H1 (cell line): ENCODE results near the gene MRPL20. TPM values are rescaled to one million over a fixed set of nuclear protein-coding genes. Genes with fewer than 3 reads are reported as not detected.

ENCODE experiments used
- CTCF ChIA-PET: fragments of 300-600 bp; sonication (Branson Sonifier 250); formaldehyde crosslinking; loops from one replicate; lab custom pipeline; 2021; ENCODE audit not compliant: partially characterized antibody; lab: Charles Lee
- POLR2A ChIA-PET: fragments of 300-600 bp; sonication (Branson Sonifier 250); formaldehyde crosslinking; loops from one replicate; lab custom pipeline; 2021; ENCODE audit warnings: inconsistent platforms; ENCODE audit not compliant: partially characterized antibody; lab: Charles Lee
- DNase-seq, 2 experiments: peaks; one replicate each; pipeline versions ENCODE4 v3.0.0 to v3.0.0-alpha.2; 2010 to 2022; ENCODE audit warnings: low spot score in 2 of 2, low read depth in 1 of 2, mixed read lengths in 1 of 2
- FAIRE-seq: peaks from 2 replicates; lab custom pipeline; 2011; peaks lifted over from hg19 to GRCh38; lab: Jason Lieb, UNC
- H2AFZ ChIP-seq: 2 replicates; pipeline ENCODE4 v1.8.1; 2012; ENCODE audit warnings: low read length, inconsistent platforms
- H2AK5ac ChIP-seq: 2 replicates; pipeline ENCODE4 v1.6.1; 2013; ENCODE audit warnings: low read depth, low read length
- H2BK120ac ChIP-seq: replicated peaks from 2 replicates; pipeline ENCODE3; 2013; ENCODE audit warnings: low read depth, low read length, inconsistent platforms
- H2BK12ac ChIP-seq: 2 replicates; pipeline ENCODE4 v1.6.1; 2013; ENCODE audit warnings: low read depth, low read length
- H2BK15ac ChIP-seq: 2 replicates; pipeline ENCODE4 v1.6.1; 2013; ENCODE audit warnings: low read length
- H2BK20ac ChIP-seq: 2 replicates; pipeline ENCODE4 v1.6.1; 2013; ENCODE audit warnings: low read length
- H2BK5ac ChIP-seq: 2 replicates; pipeline ENCODE4 v1.6.1; 2013; ENCODE audit warnings: low read depth, low read length
- H3K14ac ChIP-seq: 2 replicates; pipeline ENCODE4 v1.6.1; 2013; ENCODE audit warnings: inconsistent platforms; ENCODE audit not compliant: insufficient read length
- H3K18ac ChIP-seq: 2 replicates; pipeline ENCODE4 v1.6.1; 2013; ENCODE audit warnings: low read length; ENCODE audit errors: extremely low read depth
- H3K23ac ChIP-seq: 2 replicates; pipeline ENCODE4 v1.6.1; 2013; ENCODE audit warnings: inconsistent platforms; ENCODE audit not compliant: insufficient read length
- H3K23me2 ChIP-seq: 2 replicates; pipeline ENCODE4 v1.6.1; 2013; ENCODE audit warnings: low read depth, low read length
- H3K27ac ChIP-seq: 2 replicates; pipeline ENCODE4 v1.6.1; 2011; ENCODE audit warnings: low read depth, low read length, inconsistent platforms
- H3K27me3 ChIP-seq, 4 experiments: replicated peaks in 1 of 4; 1 replicate in 1 of 4; 2 replicates in 3 of 4; pipeline versions ENCODE4 v1.6.1 to v1.8.1; 2011 to 2013; ENCODE audit warnings: low read length in 3 of 4, mild to moderate bottlenecking in 3 of 4, inconsistent platforms in 2 of 4, mixed read lengths in 2 of 4, moderate library complexity in 1 of 4; ENCODE audit not compliant: control insufficient read depth in 3 of 4, insufficient read depth in 3 of 4; ENCODE audit errors: extremely low read depth in 1 of 4
- H3K36me3 ChIP-seq, 4 experiments: 2 replicates each; pipeline versions ENCODE4 v1.6.1 to v1.8.1; 2011 to 2013; ENCODE audit warnings: mild to moderate bottlenecking in 4 of 4, low read length in 3 of 4, moderate library complexity in 2 of 4, control low read depth in 1 of 4, inconsistent platforms in 1 of 4; ENCODE audit not compliant: insufficient read depth in 4 of 4, control insufficient read depth in 2 of 4
- H3K4ac ChIP-seq: replicated peaks from 2 replicates; pipeline ENCODE3; 2013; ENCODE audit warnings: low read length, low read depth, mixed read lengths, inconsistent platforms; ENCODE audit not compliant: insufficient read length
- H3K4me1 ChIP-seq, 4 experiments: replicated peaks in 1 of 4; 1 replicate in 1 of 4; 2 replicates in 3 of 4; pipeline versions ENCODE4 v1.6.1 to v1.8.1; 2011 to 2013; ENCODE audit warnings: low read length in 3 of 4, inconsistent platforms in 2 of 4, mixed read lengths in 1 of 4; ENCODE audit not compliant: insufficient read depth in 4 of 4, control insufficient read depth in 3 of 4
- H3K4me2 ChIP-seq, 2 experiments: 2 replicates each; pipeline versions ENCODE4 v1.6.1 to v1.8.1; 2011 to 2013; ENCODE audit warnings: low read depth in 2 of 2, low read length in 2 of 2, control low read depth in 1 of 2, inconsistent platforms in 1 of 2, mild to moderate bottlenecking in 1 of 2; ENCODE audit not compliant: insufficient read depth in 1 of 2
- H3K4me3 ChIP-seq, 4 experiments: fragments of 200-600, 300-600 bp in 1 of 4; sonication (generic), shearing (Covaris generic), sonication (Bioruptor Twin) in 1 of 4; 2 replicates each; pipeline versions ENCODE4 v1.5.1 to v1.8.1; 2011 to 2016; ENCODE audit warnings: low read length in 4 of 4, low read depth in 3 of 4, control low read depth in 2 of 4, inconsistent platforms in 2 of 4, mild to moderate bottlenecking in 2 of 4, mixed read lengths in 1 of 4, moderate library complexity in 1 of 4; ENCODE audit not compliant: insufficient read depth in 2 of 4; ENCODE audit errors: extremely low read depth in 1 of 4
- H3K56ac ChIP-seq: replicated peaks from 2 replicates; pipeline ENCODE3; 2013; ENCODE audit warnings: low read depth, mild to moderate bottlenecking, mixed read lengths, low read length, inconsistent platforms; ENCODE audit not compliant: insufficient read length
- H3K79me1 ChIP-seq: 2 replicates; pipeline ENCODE4 v1.6.1; 2013; ENCODE audit warnings: low read depth, low read length, control low read depth
- H3K79me2 ChIP-seq, 2 experiments: 2 replicates each; pipeline versions ENCODE4 v1.6.1 to v1.8.1; 2012 to 2013; ENCODE audit warnings: low read length in 2 of 2, mild to moderate bottlenecking in 2 of 2, inconsistent platforms in 1 of 2; ENCODE audit not compliant: insufficient read depth in 2 of 2, control insufficient read depth in 1 of 2
- H3K9ac ChIP-seq, 4 experiments: replicated peaks in 1 of 4; 1 replicate in 1 of 4; 2 replicates in 3 of 4; pipeline versions ENCODE4 v1.6.1 to v1.8.1; 2011 to 2013; ENCODE audit warnings: low read depth in 3 of 4, low read length in 3 of 4, control low read depth in 2 of 4, mild to moderate bottlenecking in 2 of 4, moderate library complexity in 2 of 4, inconsistent platforms in 1 of 4; ENCODE audit errors: extremely low read depth in 1 of 4
- H3K9me3 ChIP-seq, 2 experiments: 2 replicates each; pipeline versions ENCODE4 v1.6.1 to v1.8.1; 2012 to 2013; ENCODE audit warnings: mild to moderate bottlenecking in 2 of 2, moderate library complexity in 2 of 2, control low read depth in 1 of 2, inconsistent platforms in 1 of 2, low read depth in 1 of 2, low read length in 1 of 2, mixed read lengths in 1 of 2; ENCODE audit not compliant: insufficient read depth in 2 of 2
- H4K20me1 ChIP-seq, 2 experiments: replicated peaks in 1 of 2; 2 replicates each; pipeline versions ENCODE3 to v1.8.1; 2011 to 2013; ENCODE audit warnings: inconsistent platforms in 2 of 2, low read length in 2 of 2, mild to moderate bottlenecking in 1 of 2; ENCODE audit not compliant: insufficient read depth in 2 of 2, control insufficient read depth in 1 of 2
- H4K5ac ChIP-seq: 2 replicates; pipeline ENCODE4 v1.6.1; 2013; ENCODE audit warnings: low read length, low read depth, mixed read lengths, inconsistent platforms; ENCODE audit not compliant: insufficient read length
- H4K8ac ChIP-seq: 2 replicates; pipeline ENCODE4 v1.8.0; 2013; ENCODE audit warnings: mild to moderate bottlenecking, moderate library complexity, low read length, inconsistent platforms; ENCODE audit not compliant: insufficient read depth; ENCODE audit errors: extremely low read depth
- H4K91ac ChIP-seq: replicated peaks from 2 replicates; pipeline ENCODE3; 2013; ENCODE audit warnings: low read length, mixed read lengths, inconsistent platforms; ENCODE audit not compliant: insufficient read length
- ASH2L ChIP-seq: fragments of 200-600, 300-600 bp; sonication (generic); IDR thresholded peaks from one replicate; pipeline ENCODE4 v1.7.1; 2017; ENCODE audit warnings: low read length
- ATF3 ChIP-seq: IDR thresholded peaks from 2 replicates; pipeline ENCODE4 v1.6.1; 2011; ENCODE audit warnings: low read depth, mild to moderate bottlenecking, low read length; ENCODE audit not compliant: insufficient read depth
- CBX8 ChIP-seq: fragments of 300-800, 300-1000 bp; sonication (generic); IDR thresholded peaks from 2 replicates; pipeline ENCODE4 v1.7.1; 2016; ENCODE audit warnings: low read depth, low read length, borderline replicate concordance
- KDM5A ChIP-seq: fragments of 200-600 bp; IDR thresholded peaks from 2 replicates; pipeline ENCODE4 v1.7.1; 2012; ENCODE audit warnings: mild to moderate bottlenecking, low read length, inconsistent platforms, mixed read lengths
- MAFK ChIP-seq: IDR thresholded peaks from 2 replicates; pipeline ENCODE4 v1.6.1; 2012; ENCODE audit warnings: low read depth, mild to moderate bottlenecking, improper control_type of control experiment, low read length
- SIN3A ChIP-seq, 2 experiments: IDR thresholded peaks in 1 of 2; conservative IDR thresholded peaks in 1 of 2; 2 replicates each; pipeline ENCODE4 v1.6.1; 2011 to 2012; ENCODE audit warnings: low read length in 2 of 2, improper control_type of control experiment in 1 of 2, low read depth in 1 of 2, mild to moderate bottlenecking in 1 of 2
- SIRT6 ChIP-seq: IDR thresholded peaks from one replicate; pipeline ENCODE4 v1.7.1; 2012; ENCODE audit warnings: low read length, inconsistent platforms
- USF2 ChIP-seq: IDR thresholded peaks from 2 replicates; pipeline ENCODE4 v1.6.1; 2011; ENCODE audit warnings: low read length, improper control_type of control experiment
- WGBS, 2 experiments: shearing (Covaris generic) in 1 of 2; methylation state at CpG; one replicate each; pipeline versions ENCODE4 v1.1.6 to v1.1.7; 2013 to 2015; ENCODE audit warnings: low lambda C conversion rate in 2 of 2, mixed read lengths in 2 of 2, inconsistent platforms in 1 of 2, low coverage in 1 of 2, missing lambda C conversion rate in 1 of 2; ENCODE audit not compliant: insufficient replicate concordance in 2 of 2, insufficient coverage in 1 of 2, insufficient read length in 1 of 2; ENCODE audit errors: extremely low coverage in 1 of 2, missing lambda C conversion rate in 1 of 2; 5-methylcytosine and 5-hydroxymethylcytosine counted together
- polyA plus RNA-seq, 7 experiments: library from polyadenylated mRNA; depleted of rRNA in 3 of 7; stranded (reverse) in 5 of 7; unstranded in 2 of 7; fragments of >200 nt in 5 of 7; fragments of 200-250 nt in 2 of 7; gene quantifications; 1 replicate in 5 of 7; 2 replicates in 1 of 7; 4 replicates in 1 of 7; pipeline versions ENCODE4 v1.2.1 to v1.2.3, GENCODE V29; 2011 to 2013; ENCODE audit warnings: missing spikeins in 2 of 7, mixed read lengths in 2 of 7
- total RNA-seq: library from RNA; stranded (reverse); fragmentation: NEBNext Ultra II Directional; extraction: Animal tissue kit (Norgen Biotek cat#: 25700); gene quantifications from 2 replicates; pipeline ENCODE4 v1.2.1, GENCODE V29; 2021

MRPL20 gene
- total and polyA plus RNA-seq, 2 of the 8 experiments (the other 6 are each of a cell fraction or from before 2014, with no cell fraction given): 126 to 151 TPM

GRCh38 chr1:1376551-1377226, 30.4 kb downstream of the MRPL20 start:
- FAIRE-seq (no peak), DNase-seq (no peak)
- H2AFZ ChIP-seq: no peak overlapping the region
- CTCF ChIA-PET: interaction anchor here (0.7 to 4.6 kb wide), 6 partner anchors 21 to 128 kb away, joined by 3 to 17 read pairs (median 3); no protein-coding TSS in a partner anchor
- no peak overlapping the region for H3K4ac ChIP-seq
- peak overlapping the region in 1 of 2 experiments; percentile 59; a peak in 1 of 4 replicates for H3K4me2 ChIP-seq
- H3K4me1 ChIP-seq: peaks cover 0 to 9% (median 7%) of the 10 kb centered on the region in 4 experiments; a peak in 5 of 7 replicates
- H3K9me3 ChIP-seq: no peaks in the 10 kb centered on the region
- no peak overlapping the region; a peak in 1 of 8 replicates for H3K4me3 ChIP-seq
- no peak overlapping the region for H2AK5ac ChIP-seq
- no peak overlapping the region for H3K9ac ChIP-seq
- no peak overlapping the region for H3K18ac ChIP-seq
- H3K79me2 ChIP-seq: peaks cover 5 to 17% of the 10 kb centered on the region in 2 experiments; a peak in 3 of 4 replicates
- POLR2A ChIA-PET: interaction anchor here (1.5 to 33.4 kb wide), 4 partner anchors 18 to 34 kb away, joined by 3 to 719 read pairs (median 48); partner anchors contain the start of genes CCNL2, MRPL20 and MXRA8
- H4K20me1 ChIP-seq: peaks cover 0 to 9% of the 10 kb centered on the region in 2 experiments
- no peaks in the 10 kb centered on the region for H3K27me3 ChIP-seq
- H3K23me2 ChIP-seq: peaks cover 7% of the 10 kb centered on the region; the same call in 1 of the 2 replicates
- no peak overlapping the region for H2BK5ac ChIP-seq
- no peak overlapping the region for H2BK15ac ChIP-seq
- 92% methylated on average over 10 of the region's 10 CpGs; no CpG with 5 or more reads in 1 of the 2 experiments for WGBS, 2 experiments
- no peak for TF ChIP-seq MAFK
- TF ChIP-seq KDM5A: no peak
- TF ChIP-seq CBX8: no peak
- no peak for TF ChIP-seq SIRT6
- TF ChIP-seq ATF3: no peak
- no peak for TF ChIP-seq ASH2L
- no peak for TF ChIP-seq USF2
- no peak for TF ChIP-seq SIN3A (conservative IDR thresholded peaks at IDR 0.05 in 1 of 2, IDR thresholded peaks at IDR 0.05 in 1 of 2; ENCODE audit: low read depth in 1 of 2, low read length in 2 of 2)
- H4K91ac ChIP-seq: no peak overlapping the region
- H2BK120ac ChIP-seq: no peak overlapping the region
- no peak overlapping the region for H3K27ac ChIP-seq
- H4K8ac ChIP-seq: no peak overlapping the region; the same call in 1 of the 2 replicates
- peaks cover 0 to 4% (median 0%) of the 10 kb centered on the region in 4 experiments; a peak in 1 of 8 replicates for H3K36me3 ChIP-seq
- peaks cover 4% of the 10 kb centered on the region; the same call in 1 of the 2 replicates for H3K79me1 ChIP-seq
- H4K5ac ChIP-seq: no peak overlapping the region
- H3K14ac ChIP-seq: no peak overlapping the region
- no peak overlapping the region for H2BK20ac ChIP-seq
- no peak overlapping the region for H3K56ac ChIP-seq
- no peak overlapping the region for H3K23ac ChIP-seq
- no peak overlapping the region for H2BK12ac ChIP-seq
